ENCODE results near the gene LRMDA.

Gene LRMDA

DNA sequence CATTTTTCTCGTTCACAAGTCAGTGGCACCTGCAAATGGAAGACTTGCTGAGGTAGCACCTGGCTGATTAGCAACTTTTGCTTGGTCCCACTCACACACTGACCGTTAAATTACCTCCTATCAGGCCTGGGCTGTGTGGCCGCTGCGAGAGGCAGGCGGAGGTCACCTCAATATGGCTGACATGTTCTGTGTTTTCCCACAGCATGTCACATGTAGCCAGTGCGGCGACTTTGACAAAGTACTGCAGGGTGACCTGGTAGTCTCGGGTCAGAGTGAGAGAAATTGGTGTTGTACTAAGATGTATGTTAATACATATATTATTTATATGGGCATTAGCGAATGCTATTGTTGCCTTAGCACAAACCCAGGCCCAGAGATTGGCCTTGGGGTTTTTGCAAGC is 307.5 kb downstream of the LRMDA start:
- no peak overlapping the region for H3K4me3 ChIP-seq (ENCODE audit: low read depth, low read length)
- TF ChIP-seq, protein P1, sequence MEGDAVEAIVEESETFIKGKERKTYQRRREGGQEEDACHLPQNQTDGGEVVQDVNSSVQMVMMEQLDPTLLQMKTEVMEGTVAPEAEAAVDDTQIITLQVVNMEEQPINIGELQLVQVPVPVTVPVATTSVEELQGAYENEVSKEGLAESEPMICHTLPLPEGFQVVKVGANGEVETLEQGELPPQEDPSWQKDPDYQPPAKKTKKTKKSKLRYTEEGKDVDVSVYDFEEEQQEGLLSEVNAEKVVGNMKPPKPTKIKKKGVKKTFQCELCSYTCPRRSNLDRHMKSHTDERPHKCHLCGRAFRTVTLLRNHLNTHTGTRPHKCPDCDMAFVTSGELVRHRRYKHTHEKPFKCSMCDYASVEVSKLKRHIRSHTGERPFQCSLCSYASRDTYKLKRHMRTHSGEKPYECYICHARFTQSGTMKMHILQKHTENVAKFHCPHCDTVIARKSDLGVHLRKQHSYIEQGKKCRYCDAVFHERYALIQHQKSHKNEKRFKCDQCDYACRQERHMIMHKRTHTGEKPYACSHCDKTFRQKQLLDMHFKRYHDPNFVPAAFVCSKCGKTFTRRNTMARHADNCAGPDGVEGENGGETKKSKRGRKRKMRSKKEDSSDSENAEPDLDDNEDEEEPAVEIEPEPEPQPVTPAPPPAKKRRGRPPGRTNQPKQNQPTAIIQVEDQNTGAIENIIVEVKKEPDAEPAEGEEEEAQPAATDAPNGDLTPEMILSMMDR (IDR thresholded peaks at IDR 0.05; ENCODE audit: low read depth, low read length) = no peak
- in situ Hi-C loops (cut with HindIII; ENCODE audit: low sequenced_read_pairs) = no loop called here
- DNase-seq (ENCODE audit: low read depth, low spot score) = no peak

DNA sequence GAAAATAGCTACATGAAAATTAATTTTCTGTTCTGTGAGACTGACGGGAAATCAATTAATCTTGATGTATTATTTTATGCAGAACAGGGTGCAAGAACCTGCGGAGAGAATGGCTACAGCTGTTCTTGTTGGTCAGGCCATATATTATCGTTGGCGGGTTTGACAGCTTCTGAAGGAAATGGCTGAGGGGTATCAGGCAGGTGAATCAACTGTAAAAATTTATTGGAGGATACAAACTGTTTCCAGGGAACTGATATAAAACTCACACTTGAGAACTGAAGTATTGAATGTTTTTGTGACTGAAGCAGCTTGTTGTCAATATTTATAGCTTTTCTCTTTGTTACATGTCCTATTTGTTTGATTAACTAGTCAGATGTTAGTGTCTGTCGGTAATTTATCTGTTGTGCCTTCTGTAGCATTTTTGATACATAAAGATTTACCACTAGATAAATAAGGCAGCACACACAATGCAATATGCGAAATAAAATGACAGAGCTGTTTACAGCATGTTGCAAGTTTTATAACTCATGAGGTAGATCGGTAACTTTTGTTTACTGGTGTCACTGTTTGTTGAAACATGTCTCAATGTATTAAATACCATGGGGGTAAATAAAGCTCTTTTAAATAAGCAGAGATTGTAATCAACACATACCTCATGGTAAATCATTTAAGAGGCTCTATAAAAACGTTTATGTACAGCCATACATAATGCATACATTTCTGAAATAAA is 308.2 kb downstream of the LRMDA start:
- TF ChIP-seq, protein P1 (IDR thresholded peaks at IDR 0.05; ENCODE audit: low read depth, low read length) = no peak
- in situ Hi-C loops (cut with HindIII; ENCODE audit: low sequenced_read_pairs) = no loop called here
- no peak for DNase-seq (ENCODE audit: low read depth, low spot score)
- no peak overlapping the region for H3K4me3 ChIP-seq (ENCODE audit: low read depth, low read length)

GRCh38 chr10:75740541-75740940 is 309.1 kb downstream of the LRMDA start:
- in situ Hi-C loops (cut with HindIII; ENCODE audit: low sequenced_read_pairs) = no loop called here
- H3K4me3 ChIP-seq (ENCODE audit: low read depth, low read length) = no peak overlapping the region
- TF ChIP-seq, protein P1 (IDR thresholded peaks at IDR 0.05; ENCODE audit: low read depth, low read length) = no peak
- no peak for DNase-seq (ENCODE audit: low read depth, low spot score)

- in situ Hi-C loops (cut with HindIII; ENCODE audit: low sequenced_read_pairs) = no loop called here
- TF ChIP-seq, protein P1 (IDR thresholded peaks at IDR 0.05; ENCODE audit: low read depth, low read length) = no peak
These were observed 310.9 kb downstream of the LRMDA start for GRCh38 chr10:75742355-75742754.

DNA sequence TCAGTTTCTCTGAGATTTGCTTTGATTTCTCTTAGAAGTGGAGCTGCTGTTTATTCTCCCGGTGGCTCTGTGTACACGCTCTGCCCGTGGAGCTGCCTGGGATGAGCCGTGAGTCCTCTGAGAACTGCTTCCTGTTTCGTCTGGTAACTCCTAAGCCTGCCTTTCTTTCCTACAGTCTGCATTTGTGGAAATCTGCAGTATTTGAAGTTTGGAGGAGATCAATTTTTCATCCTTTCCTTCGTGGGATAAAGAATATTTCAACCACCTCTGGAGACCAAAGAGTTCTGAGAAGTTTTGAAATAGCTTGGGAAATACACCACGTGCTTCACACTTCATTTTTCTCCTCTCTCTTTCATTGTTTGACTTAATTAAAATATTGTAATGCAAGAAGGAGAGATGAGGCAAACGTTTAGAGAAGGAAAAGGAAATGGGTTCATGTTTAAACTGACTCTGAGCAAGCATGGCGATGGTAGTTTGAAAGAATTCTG is 311.9 kb downstream of the LRMDA start:
- no peak overlapping the region for H3K4me3 ChIP-seq (ENCODE audit: low read depth, low read length)
- in situ Hi-C loops (cut with HindIII; ENCODE audit: low sequenced_read_pairs) = no loop called here
- DNase-seq (ENCODE audit: low read depth, low spot score) = no peak
- TF ChIP-seq, protein P1 (IDR thresholded peaks at IDR 0.05; ENCODE audit: low read depth, low read length) = no peak

More at GRCh38 chr10:75742355-75742754, 310.9 kb downstream of the LRMDA start:
- no peak overlapping the region for H3K4me3 ChIP-seq (ENCODE audit: low read depth, low read length)
- no peak for DNase-seq (ENCODE audit: low read depth, low spot score)

DNA sequence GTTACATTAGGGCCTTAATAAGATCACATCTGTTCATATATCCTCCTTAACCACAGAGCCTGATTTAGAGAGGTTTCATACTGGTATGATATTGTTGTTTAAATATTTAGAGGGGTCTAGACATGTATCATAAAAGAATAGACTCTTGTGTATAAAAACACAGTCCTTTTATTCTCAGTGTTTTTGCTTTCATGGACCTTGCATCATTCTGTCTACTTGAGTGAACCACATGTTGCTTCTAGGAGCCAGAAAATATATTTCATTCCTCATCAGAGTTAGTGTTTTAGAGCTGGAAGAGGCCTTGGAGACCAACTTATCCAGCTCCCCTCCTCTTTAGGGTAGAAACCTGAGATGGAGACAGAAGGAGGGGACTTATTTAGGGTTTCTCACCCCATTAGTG is 312.8 kb downstream of the LRMDA start:
- TF ChIP-seq, protein P1 (IDR thresholded peaks at IDR 0.05; ENCODE audit: low read depth, low read length) = no peak
- DNase-seq (ENCODE audit: low read depth, low spot score) = peak; percentile 9
- in situ Hi-C loops (cut with HindIII; ENCODE audit: low sequenced_read_pairs) = no loop called here

More for the DNA sequence above, 312.8 kb downstream of the LRMDA start:
- H3K4me3 ChIP-seq (ENCODE audit: low read depth, low read length) = no peak overlapping the region

Measured in astrocyte of the spinal cord (primary cell).